Activated T-helper 1 cell treated with anti-CD3 and anti-CD28 coated beads, Interleukin-12 subunit alpha, Interleukin-12 subunit beta, Interleukin-2, Interleukin-4 antibody, amounts not matched to agents 30 ng/mL and 10 ng/mL and 1 ng/mL, durations not matched to agents 14 hours and 24 hours and 36 hours (primary cell): ENCODE measurements around the gene ASGR2. TPM values are rescaled to one million over a fixed set of nuclear protein-coding genes. Genes with fewer than 3 reads are reported as not detected.
"Not testable (repeated sequence)": the region's sequence is repeated elsewhere in the genome, so short reads cannot be mapped to it uniquely, and the experiment has no call there.

Source experiments
- DNase-seq: peaks from one replicate; pipeline ENCODE4 v3.0.0; 2021; ENCODE audit warnings: low spot score
- H3K27ac Mint-ChIP-seq: one replicate; pipeline ENCODE4 v1.8.0; 2021; ENCODE audit warnings: mild to moderate bottlenecking, mixed read lengths
- H3K27me3 Mint-ChIP-seq: one replicate; pipeline ENCODE4 v1.8.0; 2022; ENCODE audit warnings: mild to moderate bottlenecking, moderate library complexity, mixed read lengths; ENCODE audit not compliant: insufficient read depth
- H3K36me3 Mint-ChIP-seq: one replicate; pipeline ENCODE4 v1.8.0; 2021; ENCODE audit warnings: low read depth, mixed read lengths
- H3K4me1 Mint-ChIP-seq: one replicate; pipeline ENCODE4 v1.8.0; 2021; ENCODE audit warnings: low read depth, mixed read lengths
- H3K4me3 Mint-ChIP-seq: one replicate; pipeline ENCODE4 v1.8.0; 2021; ENCODE audit warnings: mild to moderate bottlenecking, moderate library complexity, mixed read lengths
- H3K9me3 Mint-ChIP-seq: one replicate; pipeline ENCODE4 v1.8.0; 2021; ENCODE audit warnings: mixed read lengths
- intact Hi-C: fragments of 100-400 bp; cut with micrococcal nuclease; formaldehyde crosslinking; loops from one replicate; pipeline ENCODE4 v1.15.1; 2024
- total RNA-seq: library from RNA; stranded (reverse); gene quantifications from 2 replicates; pipeline ENCODE4 v1.2.3, GENCODE V29; 2022

Gene ASGR2
- total RNA-seq: not detected in 2 replicates

- peaks cover 12% of the 10 kb centered on the region for H3K4me1 Mint-ChIP-seq
- H3K4me3 Mint-ChIP-seq: no peak within 1 kb of the TSS
- no peaks in the 10 kb centered on the region for H3K36me3 Mint-ChIP-seq
- peaks cover 5% of the 10 kb centered on the region for H3K27me3 Mint-ChIP-seq
- no peaks in the 10 kb centered on the region for H3K9me3 Mint-ChIP-seq
- intact Hi-C loops: no loop called here
- H3K27ac Mint-ChIP-seq: no peak within 1 kb of the TSS
- DNase-seq: no peak
Observed at GRCh38 chr17:7114241-7114874, at the start of gene ASGR2. ASGR2 (minus strand) TSS chr17:7114822; CDS start chr17:7114240, 582 bp downstream.

GRCh38 chr17:7159571-7159970, 44.9 kb upstream of the ASGR2 start:
- H3K4me3 Mint-ChIP-seq, DNase-seq, H3K27ac Mint-ChIP-seq, intact Hi-C loops, H3K4me1 Mint-ChIP-seq, H3K36me3 Mint-ChIP-seq, H3K9me3 Mint-ChIP-seq: not testable (repeated sequence)
- H3K27me3 Mint-ChIP-seq: peaks cover 26% of the 10 kb centered on the region

- DNase-seq, H3K36me3 Mint-ChIP-seq, H3K4me3 Mint-ChIP-seq, intact Hi-C loops, H3K9me3 Mint-ChIP-seq, H3K27ac Mint-ChIP-seq, H3K4me1 Mint-ChIP-seq: not testable (repeated sequence)
- peaks cover 32% of the 10 kb centered on the region for H3K27me3 Mint-ChIP-seq
Observed at GRCh38 chr17:7158424-7158823, 43.8 kb upstream of the ASGR2 start.

GRCh38 chr17:7156342-7156940, 41.8 kb upstream of the ASGR2 start:
- no peaks in the 10 kb centered on the region for H3K9me3 Mint-ChIP-seq
- H3K36me3 Mint-ChIP-seq: no peaks in the 10 kb centered on the region
- DNase-seq: no peak
- H3K4me1 Mint-ChIP-seq: no peaks in the 10 kb centered on the region
- no peak overlapping the region for H3K4me3 Mint-ChIP-seq
- H3K27ac Mint-ChIP-seq: no peak overlapping the region
- intact Hi-C loops: no loop called here
- H3K27me3 Mint-ChIP-seq: peaks cover 32% of the 10 kb centered on the region

GRCh38 chr17:7147772-7148171, 33.1 kb upstream of the ASGR2 start:
- intact Hi-C loops: no loop called here
- Mint-ChIP-seq H3K27me3 (peaks cover 12% of the 10 kb centered on the region), H3K9me3 (no peaks in the 10 kb centered on the region), H3K4me1 (no peaks in the 10 kb centered on the region), H3K4me3 (no peak overlapping the region), H3K27ac (no peak overlapping the region), H3K36me3 (no peaks in the 10 kb centered on the region)
- DNase-seq: no peak

- intact Hi-C loops: no loop called here
- H3K9me3 Mint-ChIP-seq: no peaks in the 10 kb centered on the region
- no peaks in the 10 kb centered on the region for H3K36me3 Mint-ChIP-seq
- DNase-seq: no peak
- H3K27me3 Mint-ChIP-seq: peaks cover 12% of the 10 kb centered on the region
- H3K27ac Mint-ChIP-seq: no peak overlapping the region
- no peak overlapping the region for H3K4me3 Mint-ChIP-seq
- no peaks in the 10 kb centered on the region for H3K4me1 Mint-ChIP-seq
Observed at GRCh38 chr17:7146115-7146514, 31.5 kb upstream of the ASGR2 start.

- no peak for DNase-seq
- Mint-ChIP-seq H3K27me3 (peaks cover 10% of the 10 kb centered on the region), H3K4me1 (no peaks in the 10 kb centered on the region), H3K36me3 (no peaks in the 10 kb centered on the region), H3K4me3 (no peak overlapping the region), H3K9me3 (no peaks in the 10 kb centered on the region), H3K27ac (no peak overlapping the region)
- intact Hi-C loops: no loop called here
Observed at GRCh38 chr17:7144213-7144612, 29.6 kb upstream of the ASGR2 start.

- Mint-ChIP-seq H3K36me3 (no peaks in the 10 kb centered on the region), H3K4me1 (no peaks in the 10 kb centered on the region), H3K4me3 (no peak overlapping the region), H3K27ac (no peak overlapping the region), H3K27me3 (peaks cover 15% of the 10 kb centered on the region), H3K9me3 (no peaks in the 10 kb centered on the region)
- intact Hi-C loops: no loop called here
- no peak for DNase-seq
Observed at GRCh38 chr17:7141824-7142223, 27.2 kb upstream of the ASGR2 start.

GRCh38 chr17:7139400-7139799, 24.8 kb upstream of the ASGR2 start:
- H3K27me3 Mint-ChIP-seq: peaks cover 20% of the 10 kb centered on the region
- intact Hi-C loops: loop anchor here (5.0 kb wide), 1 partner anchor 158 kb away; no protein-coding TSS in a partner anchor
- DNase-seq: no peak
- H3K36me3 Mint-ChIP-seq: no peaks in the 10 kb centered on the region
- no peaks in the 10 kb centered on the region for H3K9me3 Mint-ChIP-seq
- H3K4me1 Mint-ChIP-seq: no peaks in the 10 kb centered on the region
- no peak overlapping the region for H3K27ac Mint-ChIP-seq
- H3K4me3 Mint-ChIP-seq: no peak overlapping the region

- DNase-seq: no peak
- Mint-ChIP-seq H3K4me1 (peaks cover under 1% of the 10 kb centered on the region), H3K9me3 (no peaks in the 10 kb centered on the region), H3K4me3 (no peak overlapping the region), H3K27ac (no peak overlapping the region), H3K36me3 (no peaks in the 10 kb centered on the region), H3K27me3 (peaks cover 17% of the 10 kb centered on the region)
- intact Hi-C loops: loop anchor here (5.0 kb wide), 1 partner anchor 158 kb away; no protein-coding TSS in a partner anchor
Observed at GRCh38 chr17:7138800-7139381, 24.3 kb upstream of the ASGR2 start.

- Mint-ChIP-seq H3K4me3 (no peak overlapping the region), H3K27ac (no peak overlapping the region), H3K27me3 (peaks cover 19% of the 10 kb centered on the region), H3K9me3 (no peaks in the 10 kb centered on the region), H3K4me1 (peaks cover 16% of the 10 kb centered on the region), H3K36me3 (peaks cover 1% of the 10 kb centered on the region)
- no peak for DNase-seq
- intact Hi-C loops: loop anchor here (5.0 kb wide), 1 partner anchor 160 kb away; no protein-coding TSS in a partner anchor
Observed at GRCh38 chr17:7137171-7137943, 22.7 kb upstream of the ASGR2 start.

GRCh38 chr17:7136266-7136877, 21.8 kb upstream of the ASGR2 start:
- Mint-ChIP-seq H3K4me3 (no peak overlapping the region), H3K27me3 (peaks cover 17% of the 10 kb centered on the region), H3K27ac (no peak overlapping the region), H3K36me3 (peaks cover 1% of the 10 kb centered on the region), H3K4me1 (peaks cover 23% of the 10 kb centered on the region), H3K9me3 (no peaks in the 10 kb centered on the region)
- intact Hi-C loops: loop anchor here (1.0 to 5.0 kb wide), 6 partner anchors 41 to 293 kb away; no protein-coding TSS in a partner anchor
- peak; percentile 57 for DNase-seq
